HepG2 (cell line): ENCODE measurements around the gene CD320. TPM values are rescaled to one million over a fixed set of nuclear protein-coding genes. Genes with fewer than 3 reads are reported as not detected.

ENCODE experiments used
- GPBP1L1 ChIP-seq: sonication (generic); formaldehyde crosslinking; IDR thresholded peaks from 2 replicates; pipeline ENCODE4 v1.5.0; 2020; ENCODE audit warnings: mild to moderate bottlenecking, missing genetic modification reagents
- ISL2 ChIP-seq: sonication (generic); formaldehyde crosslinking; IDR thresholded peaks from 2 replicates; pipeline ENCODE4 v1.5.0; 2020; ENCODE audit warnings: missing genetic modification reagents
- MEIS1 ChIP-seq: sonication (generic); formaldehyde crosslinking; IDR thresholded peaks from 2 replicates; pipeline ENCODE4 v1.9.0; 2021; ENCODE audit warnings: mild to moderate bottlenecking, missing genetic modification reagents, moderate library complexity, borderline replicate concordance
- NFAT5 ChIP-seq: sonication (generic); formaldehyde crosslinking; IDR thresholded peaks from 2 replicates; pipeline ENCODE4 v1.4.0; 2020; ENCODE audit warnings: missing genetic modification reagents
- TRIM24 ChIP-seq: sonication (generic); formaldehyde crosslinking; IDR thresholded peaks from 2 replicates; pipeline ENCODE4 v1.8.0; 2022; ENCODE audit warnings: mild to moderate bottlenecking, missing genetic modification reagents
- YEATS2 ChIP-seq: sonication (generic); formaldehyde crosslinking; IDR thresholded peaks from 2 replicates; pipeline ENCODE4 v1.4.0; 2020; ENCODE audit warnings: missing genetic modification reagents, borderline replicate concordance
- ZMYM3 ChIP-seq: sonication (generic); formaldehyde crosslinking; IDR thresholded peaks from 2 replicates; pipeline ENCODE4 v1.5.1; 2020; ENCODE audit warnings: mild to moderate bottlenecking, missing genetic modification reagents
- ZNF318 ChIP-seq: sonication (generic); formaldehyde crosslinking; IDR thresholded peaks from 2 replicates; pipeline ENCODE4 v1.4.0; 2020; ENCODE audit warnings: mild to moderate bottlenecking, missing genetic modification reagents
- ZNF331 ChIP-seq: sonication (generic); formaldehyde crosslinking; IDR thresholded peaks from 2 replicates; pipeline ENCODE4 v1.4.0; 2020; ENCODE audit warnings: missing genetic modification reagents
- ZNF780A ChIP-seq: sonication (generic); formaldehyde crosslinking; IDR thresholded peaks from 2 replicates; pipeline ENCODE4 v1.8.0; 2022; ENCODE audit warnings: mild to moderate bottlenecking, missing genetic modification reagents, moderate library complexity
- polyA plus RNA-seq, 8 experiments: library from polyadenylated mRNA; depleted of rRNA in 3 of 8; stranded (reverse) in 7 of 8; unstranded in 1 of 8; fragments of >200 nt; fragmentation: Illumina TruSeq in 4 of 8; extraction: Trizol in 4 of 8; gene quantifications; 2 replicates each; pipeline versions ENCODE4 v1.2.1 to v1.2.3, GENCODE V29; 2011 to 2016; ENCODE audit warnings: low read depth in 4 of 8, missing spikeins in 1 of 8, mixed read lengths in 1 of 8; ENCODE audit not compliant: insufficient read depth in 1 of 8
- total RNA-seq, 5 experiments: library from RNA; depleted of rRNA; stranded (reverse); fragments of >200 nt; fragmentation: Illumina TruSeq; extraction: Trizol; gene quantifications; 2 replicates each; pipeline ENCODE4 v1.2.3, GENCODE V29; 2016; ENCODE audit warnings: low read depth in 1 of 5

The CD320 gene
- total and polyA plus RNA-seq, 2 of the 13 experiments (the other 11 are each of a cell fraction or from before 2014, with no cell fraction given): 83.1 to 99.9 TPM

- TF ChIP-seq ZNF318 (CRISPR knock-in tag) (no peak), GPBP1L1 (no peak), ISL2 (CRISPR knock-in tag) (no peak), ZNF780A (CRISPR knock-in tag) (no peak), ZMYM3 (CRISPR knock-in tag) (peak; percentile 89), NFAT5 (CRISPR knock-in tag) (no peak), TRIM24 (CRISPR knock-in tag) (no peak), ZNF331 (CRISPR knock-in tag) (peak; percentile 43; the same call in 1 of the 2 replicates), MEIS1 (CRISPR knock-in tag) (no peak), YEATS2 (CRISPR knock-in tag) (peak; percentile 41; the same call in 1 of the 2 replicates)
Measured at GRCh38 chr19:8355631-8356402, 47.7 kb upstream of the CD320 start (continued).
